Measurements from ENCODE around the gene MACROD2.

DNA sequence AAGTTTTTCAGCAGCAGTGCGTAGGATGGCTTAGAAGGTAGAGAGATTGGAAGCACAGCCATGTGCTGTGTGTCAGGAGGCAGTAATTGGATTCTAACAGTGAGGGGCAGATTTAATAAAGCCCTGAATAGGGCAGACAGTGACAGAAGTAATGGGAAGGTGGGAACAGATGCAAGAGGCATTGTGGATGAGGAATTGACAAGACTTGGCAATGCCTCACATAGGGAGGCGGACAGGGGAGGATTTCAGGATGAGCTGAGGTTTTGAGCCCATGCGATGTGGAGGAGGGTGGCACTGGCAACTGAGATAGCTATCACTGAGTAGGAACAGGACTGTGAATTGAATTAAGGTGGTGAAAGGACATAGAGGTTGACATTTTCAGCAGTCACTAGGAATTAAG lies 604.3 kb downstream of the MACROD2 start:
- TF ChIP-seq, protein P1, sequence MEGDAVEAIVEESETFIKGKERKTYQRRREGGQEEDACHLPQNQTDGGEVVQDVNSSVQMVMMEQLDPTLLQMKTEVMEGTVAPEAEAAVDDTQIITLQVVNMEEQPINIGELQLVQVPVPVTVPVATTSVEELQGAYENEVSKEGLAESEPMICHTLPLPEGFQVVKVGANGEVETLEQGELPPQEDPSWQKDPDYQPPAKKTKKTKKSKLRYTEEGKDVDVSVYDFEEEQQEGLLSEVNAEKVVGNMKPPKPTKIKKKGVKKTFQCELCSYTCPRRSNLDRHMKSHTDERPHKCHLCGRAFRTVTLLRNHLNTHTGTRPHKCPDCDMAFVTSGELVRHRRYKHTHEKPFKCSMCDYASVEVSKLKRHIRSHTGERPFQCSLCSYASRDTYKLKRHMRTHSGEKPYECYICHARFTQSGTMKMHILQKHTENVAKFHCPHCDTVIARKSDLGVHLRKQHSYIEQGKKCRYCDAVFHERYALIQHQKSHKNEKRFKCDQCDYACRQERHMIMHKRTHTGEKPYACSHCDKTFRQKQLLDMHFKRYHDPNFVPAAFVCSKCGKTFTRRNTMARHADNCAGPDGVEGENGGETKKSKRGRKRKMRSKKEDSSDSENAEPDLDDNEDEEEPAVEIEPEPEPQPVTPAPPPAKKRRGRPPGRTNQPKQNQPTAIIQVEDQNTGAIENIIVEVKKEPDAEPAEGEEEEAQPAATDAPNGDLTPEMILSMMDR (IDR thresholded peaks at IDR 0.05; ENCODE audit: insufficient read depth, low read length, poor library complexity, severe bottlenecking): no peak
- TF ChIP-seq EZH2phosphoT487 (conservative IDR thresholded peaks at IDR 0.05; ENCODE audit: low read length): no peak
